ENCODE data around the gene ERMAP. TPM values are rescaled to one million over a fixed set of nuclear protein-coding genes. Genes with fewer than 3 reads are reported as not detected.

The ERMAP gene
- total and polyA plus RNA-seq, 9 of the 15 experiments (the other 6 are each of a cell fraction or from before 2014, with no cell fraction given): 8.0 to 31.4 (median 22.5) TPM

DNA sequence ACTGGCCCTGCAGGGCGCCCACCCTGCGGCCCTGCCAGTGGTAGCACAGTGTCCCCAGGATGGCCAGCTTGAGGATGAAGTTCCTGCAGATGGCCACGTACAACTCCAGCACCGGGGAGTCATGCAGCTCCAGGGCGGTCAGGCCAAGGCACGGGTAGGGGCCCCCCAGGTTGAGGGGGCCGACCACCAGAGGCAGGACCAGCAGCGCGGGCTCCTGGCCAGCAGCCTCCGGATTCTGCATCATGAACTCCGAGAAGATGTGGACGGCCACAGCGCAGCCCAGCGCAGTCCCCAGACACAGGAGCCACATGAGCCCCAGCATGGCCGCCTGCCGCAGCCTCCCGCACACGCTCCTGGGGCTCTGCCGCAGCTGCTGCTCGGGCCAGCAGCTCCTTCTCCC is 70.4 kb downstream of the ERMAP start:
- Histone ChIP-seq H3K9me1 (ENCODE audit: control insufficient read depth, insufficient read depth, low read length) (no peaks in the 10 kb centered on the region), H2AFZ (ENCODE audit: low read depth, low read length) (peak overlapping the region; percentile 55), H3K36me3 (ENCODE audit: control insufficient read depth, insufficient read depth, low read length) (no peaks in the 10 kb centered on the region), H3K27ac (ENCODE audit: extremely low read depth, low read depth, low read length) (no peak overlapping the region), H3K4me2 (ENCODE audit: insufficient read depth, low read length) (no peak overlapping the region), H4K20me1 (replicated peaks; ENCODE audit: control insufficient read depth, insufficient read depth, low read length) (no peaks in the 10 kb centered on the region), H3K79me2 (ENCODE audit: control insufficient read depth, insufficient read depth, low read length) (no peaks in the 10 kb centered on the region), H3K4me3 (no peak overlapping the region), H3K4me1 (replicated peaks in 1 of 2; ENCODE audit: control insufficient read depth in 2 of 2, insufficient read depth in 2 of 2, low read length in 2 of 2) (peaks cover 0 to 24% of the 10 kb centered on the region in 2 experiments; a peak in 3 of 5 replicates), H3K9ac (ENCODE audit: insufficient read depth in 1 of 2, low read depth in 2 of 2, low read length in 2 of 2) (no peak overlapping the region), H3K27me3 (ENCODE audit: control insufficient read depth in 2 of 2, insufficient read depth in 2 of 2, low read length in 2 of 2) (peaks cover 0 to 6% of the 10 kb centered on the region in 2 experiments; a peak in 1 of 5 replicates), H3K9me3 (replicated peaks; ENCODE audit: control insufficient read depth, insufficient read depth, low read depth, low read length) (no peaks in the 10 kb centered on the region)
- no TSS peak for BruUV-seq (replicated peaks)
- POLR2A ChIA-PET: no interaction called here
- intact Hi-C loops (cut with micrococcal nuclease) (no loop called here), in situ Hi-C loops (cut with MboI) (no loop called here)
- CTCF ChIA-PET (ENCODE audit: low intra/inter-chr PET ratio): no interaction called here
- ATAC-seq (peak; percentile 18; the same call in 2 of the 3 replicates), DNase-seq (ENCODE audit: extremely low read depth in 1 of 4, low spot score in 3 of 4) (no peak), FAIRE-seq (no peak)
- WGBS (ENCODE audit: insufficient coverage, low coverage, missing lambda C conversion rate): 73% methylated on average over 17 of the region's 20 CpGs
- TF ChIP-seq PYGO2 (tag; IDR thresholded peaks at IDR 0.05) (no peak), ARNT (IDR thresholded peaks at IDR 0.05) (no peak), ZNF79 (CRISPR knock-in tag; IDR thresholded peaks at IDR 0.05; ENCODE audit: low read depth) (no peak), ZNF318 (IDR thresholded peaks at IDR 0.05; ENCODE audit: borderline replicate concordance in 1 of 2, low read depth in 1 of 2) (no peak), THRA (IDR thresholded peaks at IDR 0.05) (no peak), SNRNP70 (optimal IDR thresholded peaks at IDR 0.05; ENCODE audit: low read depth, low read length) (no peak), PCBP1 (IDR thresholded peaks at IDR 0.05; ENCODE audit: low read depth, low read length, poor library complexity, severe bottlenecking) (no peak)

Data from K562 (cell line).